Neural cell (in vitro differentiated cells): Measurements from ENCODE around the gene CTRB1.

ENCODE experiments used
- CTCF ChIP-seq: fragments of 450-650 bp; IDR thresholded peaks from 2 replicates; pipeline ENCODE4 v1.5.1; 2014; ENCODE audit warnings: antibody characterized with exemption, mild to moderate bottlenecking, moderate library complexity; ENCODE audit not compliant: poor library complexity, severe bottlenecking
- EP300 ChIP-seq: fragments of 450-650 bp; conservative IDR thresholded peaks from 2 replicates; pipeline ENCODE4 v1.6.1; 2014; ENCODE audit warnings: antibody characterized with exemption, mild to moderate bottlenecking, moderate library complexity; ENCODE audit not compliant: poor library complexity, severe bottlenecking
- EZH2 ChIP-seq: fragments of 200-600, 300-800 bp; shearing (Covaris generic), sonication (generic); IDR thresholded peaks from 2 replicates; pipeline ENCODE4 v1.6.1; 2014; ENCODE audit warnings: antibody characterized with exemption, low read length, borderline replicate concordance, mild to moderate bottlenecking; ENCODE audit not compliant: insufficient read depth, poor library complexity, severe bottlenecking
- MXI1 ChIP-seq: fragments of 450-650 bp; conservative IDR thresholded peaks from 2 replicates; pipeline ENCODE4 v1.6.1; 2014; ENCODE audit warnings: antibody characterized with exemption, mild to moderate bottlenecking; ENCODE audit not compliant: poor library complexity, severe bottlenecking
- POLR2AphosphoS5 ChIP-seq: IDR thresholded peaks from 2 replicates; pipeline ENCODE4 v1.6.1; 2012
- RAD21 ChIP-seq: fragments of 450-650 bp; conservative IDR thresholded peaks from 2 replicates; pipeline ENCODE4 v1.6.1; 2014; ENCODE audit warnings: antibody characterized with exemption, mild to moderate bottlenecking, moderate library complexity
- REST ChIP-seq: IDR thresholded peaks from 2 replicates; pipeline ENCODE4 v1.6.1; 2012; ENCODE audit warnings: borderline replicate concordance
- SMC3 ChIP-seq: fragments of 450-650 bp; conservative IDR thresholded peaks from 2 replicates; pipeline ENCODE4 v1.6.1; 2014; ENCODE audit warnings: antibody characterized with exemption, mild to moderate bottlenecking, moderate library complexity; ENCODE audit not compliant: poor library complexity

GRCh38 chr16:75219088-75219487 lies 300 bp downstream of the CTRB1 start:
- no peak for TF ChIP-seq CTCF
- no peak for TF ChIP-seq REST
- no peak for TF ChIP-seq POLR2AphosphoS5
- no peak for TF ChIP-seq RAD21
- TF ChIP-seq EP300: no peak
- no peak for TF ChIP-seq EZH2
- no peak for TF ChIP-seq SMC3
- no peak for TF ChIP-seq MXI1
